ENCODE data around the gene CD58. TPM values are rescaled to one million over a fixed set of nuclear protein-coding genes. Genes with fewer than 3 reads are reported as not detected.

The CD58 gene
- total RNA-seq, 1 experiment from 2014 or later, result 5.3 TPM

DNA sequence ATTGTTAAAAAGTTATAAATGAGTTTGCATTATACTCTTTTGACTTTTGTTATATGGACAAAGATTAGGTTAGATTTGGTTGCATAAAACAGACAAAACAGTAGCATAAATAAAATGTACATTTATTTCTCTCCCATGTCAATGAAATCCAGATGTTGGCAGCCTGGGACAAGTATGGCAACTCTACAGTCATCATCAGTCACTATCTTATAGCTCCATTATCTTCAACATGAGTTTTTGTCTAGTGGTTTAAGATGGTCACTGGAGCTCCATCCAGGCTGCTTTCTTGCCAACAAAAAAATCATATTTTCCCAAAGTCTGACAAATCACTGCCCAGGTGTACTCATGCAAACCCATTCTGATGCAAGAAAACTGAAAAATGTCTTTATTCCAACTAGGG is 83.8 kb downstream of the CD58 start (continued):
- TF ChIP-seq, protein P1, sequence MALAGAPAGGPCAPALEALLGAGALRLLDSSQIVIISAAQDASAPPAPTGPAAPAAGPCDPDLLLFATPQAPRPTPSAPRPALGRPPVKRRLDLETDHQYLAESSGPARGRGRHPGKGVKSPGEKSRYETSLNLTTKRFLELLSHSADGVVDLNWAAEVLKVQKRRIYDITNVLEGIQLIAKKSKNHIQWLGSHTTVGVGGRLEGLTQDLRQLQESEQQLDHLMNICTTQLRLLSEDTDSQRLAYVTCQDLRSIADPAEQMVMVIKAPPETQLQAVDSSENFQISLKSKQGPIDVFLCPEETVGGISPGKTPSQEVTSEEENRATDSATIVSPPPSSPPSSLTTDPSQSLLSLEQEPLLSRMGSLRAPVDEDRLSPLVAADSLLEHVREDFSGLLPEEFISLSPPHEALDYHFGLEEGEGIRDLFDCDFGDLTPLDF (CRISPR knock-in tag; IDR thresholded peaks at IDR 0.05), result no peak
- TF ChIP-seq CREM (CRISPR knock-in tag; IDR thresholded peaks at IDR 0.05), result no peak
- no peak for TF ChIP-seq NFATC4 (CRISPR knock-in tag; IDR thresholded peaks at IDR 0.05)
- TF ChIP-seq NR2C2 (CRISPR knock-in tag; IDR thresholded peaks at IDR 0.05), result no peak
- TF ChIP-seq, protein P2, sequence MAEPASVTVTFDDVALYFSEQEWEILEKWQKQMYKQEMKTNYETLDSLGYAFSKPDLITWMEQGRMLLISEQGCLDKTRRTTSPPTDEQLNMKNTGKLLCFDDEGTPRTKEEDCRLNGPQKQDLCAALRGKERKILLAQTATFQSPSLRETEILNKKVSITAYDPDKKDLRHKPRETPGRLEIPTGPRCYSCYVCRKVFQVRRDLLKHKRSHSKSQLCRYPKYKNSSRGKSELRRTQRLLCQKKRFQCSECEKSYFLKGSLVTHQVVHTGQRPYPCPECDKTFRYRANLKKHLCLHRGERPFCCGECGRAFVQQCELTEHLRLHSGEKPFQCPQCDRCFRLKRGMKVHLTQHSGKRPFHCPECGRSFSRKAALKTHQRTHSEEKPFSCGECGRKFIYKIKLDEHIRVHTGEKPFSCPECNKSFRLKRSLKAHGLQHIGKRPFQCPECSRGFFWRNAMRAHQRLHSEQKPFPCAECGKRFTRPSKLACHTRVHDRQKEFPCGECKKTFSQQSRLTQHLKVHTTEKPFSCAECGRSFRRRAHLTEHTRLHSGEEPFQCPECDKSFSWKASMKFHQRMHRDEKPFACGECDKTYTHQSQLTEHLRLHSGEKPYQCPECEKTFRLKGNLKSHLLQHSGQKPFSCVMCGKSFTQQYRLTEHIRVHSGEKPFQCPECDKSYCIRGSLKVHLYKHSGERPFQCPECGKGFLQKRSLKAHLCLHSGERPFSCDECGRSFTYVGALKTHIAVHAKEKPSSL (CRISPR knock-in tag; conservative IDR thresholded peaks at IDR 0.05), result no peak
- TF ChIP-seq, protein P3, sequence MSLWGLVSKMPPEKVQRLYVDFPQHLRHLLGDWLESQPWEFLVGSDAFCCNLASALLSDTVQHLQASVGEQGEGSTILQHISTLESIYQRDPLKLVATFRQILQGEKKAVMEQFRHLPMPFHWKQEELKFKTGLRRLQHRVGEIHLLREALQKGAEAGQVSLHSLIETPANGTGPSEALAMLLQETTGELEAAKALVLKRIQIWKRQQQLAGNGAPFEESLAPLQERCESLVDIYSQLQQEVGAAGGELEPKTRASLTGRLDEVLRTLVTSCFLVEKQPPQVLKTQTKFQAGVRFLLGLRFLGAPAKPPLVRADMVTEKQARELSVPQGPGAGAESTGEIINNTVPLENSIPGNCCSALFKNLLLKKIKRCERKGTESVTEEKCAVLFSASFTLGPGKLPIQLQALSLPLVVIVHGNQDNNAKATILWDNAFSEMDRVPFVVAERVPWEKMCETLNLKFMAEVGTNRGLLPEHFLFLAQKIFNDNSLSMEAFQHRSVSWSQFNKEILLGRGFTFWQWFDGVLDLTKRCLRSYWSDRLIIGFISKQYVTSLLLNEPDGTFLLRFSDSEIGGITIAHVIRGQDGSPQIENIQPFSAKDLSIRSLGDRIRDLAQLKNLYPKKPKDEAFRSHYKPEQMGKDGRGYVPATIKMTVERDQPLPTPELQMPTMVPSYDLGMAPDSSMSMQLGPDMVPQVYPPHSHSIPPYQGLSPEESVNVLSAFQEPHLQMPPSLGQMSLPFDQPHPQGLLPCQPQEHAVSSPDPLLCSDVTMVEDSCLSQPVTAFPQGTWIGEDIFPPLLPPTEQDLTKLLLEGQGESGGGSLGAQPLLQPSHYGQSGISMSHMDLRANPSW (CRISPR knock-in tag; conservative IDR thresholded peaks at IDR 0.05; ENCODE audit: low read depth), result no peak
- no peak for TF ChIP-seq TP53 (CRISPR knock-in tag; IDR thresholded peaks at IDR 0.05)

DNA sequence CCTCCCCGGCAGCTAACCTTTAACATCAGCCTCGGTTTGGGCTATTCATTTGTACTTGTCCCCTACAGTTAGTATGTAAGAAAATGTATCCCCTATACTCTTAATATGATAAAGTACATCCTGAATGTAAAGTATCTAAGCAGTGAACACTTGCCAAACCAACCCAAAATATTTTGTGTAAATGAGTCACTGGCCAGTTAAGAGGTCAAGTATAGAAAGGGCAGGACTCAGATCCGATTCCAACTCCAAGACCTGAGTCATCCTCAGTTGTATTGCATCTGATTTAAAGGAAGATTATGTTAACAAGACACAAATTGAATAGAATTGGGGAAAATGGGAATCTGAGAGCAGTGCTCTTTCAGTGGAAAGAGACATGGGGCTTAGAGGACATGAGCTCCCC is 84.4 kb downstream of the CD58 start:
- ChIA-PET POLR2A (no interaction called here), CTCF (interaction anchor here (0.7 to 6.0 kb wide), 13 partner anchors 7 to 346 kb away, joined by 3 to 196 read pairs (median 13); no protein-coding TSS in a partner anchor)
- H3K36me3 Mint-ChIP-seq, result no peaks in the 10 kb centered on the region
- no peak for DNase-seq (ENCODE audit: low spot score)
- no peak overlapping the region for H3K4me3 Mint-ChIP-seq
- H3K9me3 Mint-ChIP-seq, result no peaks in the 10 kb centered on the region
- ATAC-seq, result no peak
- TF ChIP-seq SMAD3 (CRISPR knock-in tag; IDR thresholded peaks at IDR 0.05; ENCODE audit: borderline replicate concordance), result no peak
- TF ChIP-seq NR1H2 (CRISPR knock-in tag; IDR thresholded peaks at IDR 0.05), result no peak
- no peaks in the 10 kb centered on the region for H3K27me3 Mint-ChIP-seq (ENCODE audit: low read depth)
- no peak overlapping the region for H3K27ac Mint-ChIP-seq
- H3K4me1 Mint-ChIP-seq, result peaks cover 11% of the 10 kb centered on the region

DNA sequence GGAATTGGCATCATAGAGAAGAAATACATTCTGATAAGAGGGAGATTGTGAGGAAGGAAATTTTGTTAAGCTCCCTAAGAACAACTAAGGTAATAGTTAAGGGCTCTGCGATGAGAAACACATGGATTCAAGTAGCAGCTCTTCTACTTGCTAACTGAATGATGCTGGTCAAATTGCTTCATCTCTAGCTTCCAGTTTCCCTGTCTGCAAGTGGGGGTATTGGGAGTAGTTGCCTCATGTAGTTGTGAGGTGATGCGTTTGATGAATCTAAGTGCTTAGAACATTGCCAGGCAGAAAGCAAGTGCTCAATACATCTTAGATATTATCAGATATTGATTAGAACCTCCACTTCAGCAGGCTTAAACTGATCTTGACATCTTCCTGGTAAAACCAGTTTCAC is 84.8 kb downstream of the CD58 start:
- Mint-ChIP-seq H3K9me3 (no peaks in the 10 kb centered on the region), H3K27me3 (ENCODE audit: low read depth) (no peaks in the 10 kb centered on the region), H3K4me1 (peaks cover 11% of the 10 kb centered on the region), H3K36me3 (no peaks in the 10 kb centered on the region), H3K4me3 (no peak overlapping the region), H3K27ac (no peak overlapping the region)
- ChIA-PET POLR2A (interaction anchor here (0.7 to 1.8 kb wide), 2 partner anchors 11 to 347 kb away, joined by 5 to 10 read pairs; no protein-coding TSS in a partner anchor), CTCF (interaction anchor here (0.6 to 6.0 kb wide), 51 partner anchors 8 to 465 kb away, joined by 3 to 196 read pairs (median 6); no protein-coding TSS in a partner anchor)
- ATAC-seq (no peak), DNase-seq (ENCODE audit: low spot score) (no peak)
- TF ChIP-seq ESRRA (CRISPR knock-in tag; IDR thresholded peaks at IDR 0.05; ENCODE audit: borderline replicate concordance), result no peak
- TF ChIP-seq, protein P4, sequence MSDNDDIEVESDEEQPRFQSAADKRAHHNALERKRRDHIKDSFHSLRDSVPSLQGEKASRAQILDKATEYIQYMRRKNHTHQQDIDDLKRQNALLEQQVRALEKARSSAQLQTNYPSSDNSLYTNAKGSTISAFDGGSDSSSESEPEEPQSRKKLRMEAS (CRISPR knock-in tag; IDR thresholded peaks at IDR 0.05), result no peak
- TF ChIP-seq GABPB1 (CRISPR knock-in tag; IDR thresholded peaks at IDR 0.05), result no peak
- TF ChIP-seq ZNF671 (CRISPR knock-in tag; IDR thresholded peaks at IDR 0.05), result no peak
- no peak for TF ChIP-seq ZNF423 (CRISPR knock-in tag; IDR thresholded peaks at IDR 0.05)
- TF ChIP-seq, protein P5, sequence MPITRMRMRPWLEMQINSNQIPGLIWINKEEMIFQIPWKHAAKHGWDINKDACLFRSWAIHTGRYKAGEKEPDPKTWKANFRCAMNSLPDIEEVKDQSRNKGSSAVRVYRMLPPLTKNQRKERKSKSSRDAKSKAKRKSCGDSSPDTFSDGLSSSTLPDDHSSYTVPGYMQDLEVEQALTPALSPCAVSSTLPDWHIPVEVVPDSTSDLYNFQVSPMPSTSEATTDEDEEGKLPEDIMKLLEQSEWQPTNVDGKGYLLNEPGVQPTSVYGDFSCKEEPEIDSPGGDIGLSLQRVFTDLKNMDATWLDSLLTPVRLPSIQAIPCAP (CRISPR knock-in tag; IDR thresholded peaks at IDR 0.05), result no peak
